Lower leg skin (tissue), 4 donors: Measurements from ENCODE around the gene TFF1. TPM values are rescaled to one million over a fixed set of nuclear protein-coding genes. Genes with fewer than 3 reads are reported as not detected.

Experiments
- DNase-seq, 2 donors: peaks; one replicate each; pipeline ENCODE4 v3.0.0-alpha.2; 2019; ENCODE audit warnings: low spot score in 2 of 2
- H3K4me3 ChIP-seq: fragments of 200-600 bp; sonication (generic); 2 replicates; pipeline ENCODE4 v1.5.1; 2017; ENCODE audit warnings: mild to moderate bottlenecking, low read depth; ENCODE audit not compliant: poor library complexity, severe bottlenecking
- POLR2A ChIP-seq, 2 donors: fragments of 450-650 bp; IDR thresholded peaks; one replicate each; pipeline ENCODE4 v1.6.1; 2016 to 2017; ENCODE audit warnings: antibody characterized with exemption in 2 of 2, mild to moderate bottlenecking in 1 of 2, moderate library complexity in 1 of 2
- WGBS, 2 donors: methylation state at CpG; one replicate each; pipeline ENCODE4 v1.1.5; 2018; 5-methylcytosine and 5-hydroxymethylcytosine counted together
- intact Hi-C: fragments of 100-400 bp; cut with DNase I; formaldehyde crosslinking; loops from one replicate; pipeline ENCODE4 v1.15.0; 2023; ENCODE audit warnings: low total_unique reads
- total RNA-seq, 4 donors: library from RNA; depleted of rRNA; stranded (reverse); fragments of >200 nt; gene quantifications; one replicate each; pipeline ENCODE4 v1.1.0, GENCODE V29; 2016
- TF ChIP-seq, protein P1 (sequence below), 3 donors: fragments of 450-650 bp; IDR thresholded peaks; one replicate each; pipeline ENCODE4 v1.5.1; 2016; ENCODE audit warnings: antibody characterized with exemption in 3 of 3, mild to moderate bottlenecking in 3 of 3, moderate library complexity in 2 of 3

Gene TFF1
- total RNA-seq, 4 donors from 2014 or later = not detected

DNA sequence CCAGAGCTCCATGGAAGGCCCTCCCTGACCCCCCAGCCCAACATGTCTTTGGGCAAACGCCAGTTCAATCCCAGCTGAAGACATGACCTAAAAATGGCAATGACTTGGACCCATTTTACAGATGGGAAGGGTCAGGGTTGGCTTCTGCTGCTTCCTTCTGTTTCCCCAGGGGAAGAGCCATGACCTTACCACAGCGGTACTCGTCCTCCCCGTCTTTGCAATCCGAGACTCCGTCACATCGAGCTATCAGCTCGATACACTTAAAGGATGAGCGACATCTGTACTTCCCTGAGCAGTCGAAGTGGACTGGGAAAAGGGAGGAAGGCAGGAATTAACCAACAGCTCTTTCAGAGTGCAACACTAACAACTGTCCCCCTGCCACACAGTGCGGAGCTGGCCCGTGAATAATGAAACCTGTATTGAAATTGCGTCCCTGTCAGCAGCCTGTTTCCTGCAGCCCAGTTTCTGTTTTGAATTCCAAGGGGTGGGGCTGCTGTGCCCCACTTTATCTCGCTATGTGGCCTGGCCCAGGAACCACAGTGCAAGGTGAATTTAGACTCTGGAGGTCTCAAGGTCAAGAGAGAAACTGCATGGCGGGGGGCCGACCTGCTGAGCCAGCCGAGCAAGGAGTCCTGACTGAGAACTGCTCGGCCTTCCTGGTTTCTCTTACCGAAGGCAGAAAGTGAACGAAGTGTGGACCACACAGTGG, 22.6 kb upstream of the TFF1 start:
- H3K4me3 ChIP-seq = no peak overlapping the region
- no peak for TF ChIP-seq POLR2A (IDR thresholded peaks at IDR 0.05)
- TF ChIP-seq, protein P1, sequence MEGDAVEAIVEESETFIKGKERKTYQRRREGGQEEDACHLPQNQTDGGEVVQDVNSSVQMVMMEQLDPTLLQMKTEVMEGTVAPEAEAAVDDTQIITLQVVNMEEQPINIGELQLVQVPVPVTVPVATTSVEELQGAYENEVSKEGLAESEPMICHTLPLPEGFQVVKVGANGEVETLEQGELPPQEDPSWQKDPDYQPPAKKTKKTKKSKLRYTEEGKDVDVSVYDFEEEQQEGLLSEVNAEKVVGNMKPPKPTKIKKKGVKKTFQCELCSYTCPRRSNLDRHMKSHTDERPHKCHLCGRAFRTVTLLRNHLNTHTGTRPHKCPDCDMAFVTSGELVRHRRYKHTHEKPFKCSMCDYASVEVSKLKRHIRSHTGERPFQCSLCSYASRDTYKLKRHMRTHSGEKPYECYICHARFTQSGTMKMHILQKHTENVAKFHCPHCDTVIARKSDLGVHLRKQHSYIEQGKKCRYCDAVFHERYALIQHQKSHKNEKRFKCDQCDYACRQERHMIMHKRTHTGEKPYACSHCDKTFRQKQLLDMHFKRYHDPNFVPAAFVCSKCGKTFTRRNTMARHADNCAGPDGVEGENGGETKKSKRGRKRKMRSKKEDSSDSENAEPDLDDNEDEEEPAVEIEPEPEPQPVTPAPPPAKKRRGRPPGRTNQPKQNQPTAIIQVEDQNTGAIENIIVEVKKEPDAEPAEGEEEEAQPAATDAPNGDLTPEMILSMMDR (IDR thresholded peaks at IDR 0.05) = no peak
- intact Hi-C loops = no loop called here
- WGBS, 2 donors = 78 to 81% methylated on average over 20 of the region's 20 CpGs
- DNase-seq = no peak

DNA sequence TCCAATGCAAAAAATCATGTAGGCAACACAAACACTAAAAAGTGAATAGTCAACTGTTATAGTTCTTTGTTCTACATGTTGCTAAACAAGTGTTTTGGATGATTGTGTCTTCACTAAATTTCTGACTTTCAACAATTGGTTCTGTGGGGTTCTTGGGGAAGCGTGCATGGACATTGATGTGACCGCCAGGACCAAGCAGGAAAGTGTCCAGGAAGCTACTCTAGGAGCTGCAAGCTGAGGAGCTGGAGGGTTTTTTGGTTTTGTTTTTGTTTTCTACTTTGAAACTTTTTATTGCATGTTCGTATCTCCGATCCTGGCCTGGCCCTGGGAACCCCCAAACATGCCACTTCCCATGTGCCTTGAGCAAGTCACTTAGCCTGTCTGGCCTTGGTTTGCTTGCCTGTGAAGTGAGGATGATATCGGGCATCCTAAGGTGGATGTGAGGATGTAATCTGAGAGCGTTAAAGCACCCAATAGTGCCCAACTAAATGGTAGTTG, 21.6 kb upstream of the TFF1 start:
- TF ChIP-seq POLR2A (IDR thresholded peaks at IDR 0.05) = no peak
- TF ChIP-seq, protein P1 (IDR thresholded peaks at IDR 0.05) = no peak
- intact Hi-C loops = no loop called here

DNA sequence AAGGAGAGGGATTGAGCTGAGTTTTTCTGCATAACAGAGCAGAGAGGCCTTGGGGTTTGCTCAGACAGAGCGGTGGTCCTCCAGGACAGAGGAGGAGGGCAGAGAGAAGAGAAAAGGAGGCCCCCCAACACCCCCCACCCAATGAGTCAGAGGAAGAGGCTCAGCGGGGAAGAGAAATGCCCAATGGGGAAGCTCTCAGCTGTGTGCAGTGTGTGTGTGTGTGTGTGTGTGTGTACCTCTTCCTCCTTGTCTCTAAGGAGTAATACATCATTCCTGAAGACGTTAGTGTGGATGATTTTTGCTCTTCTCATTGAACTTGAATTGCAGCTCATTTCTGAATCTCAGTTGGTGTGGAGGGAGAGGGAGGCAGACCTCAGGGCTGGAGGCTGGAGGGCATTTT, 20.8 kb upstream of the TFF1 start:
- no peak for TF ChIP-seq POLR2A (IDR thresholded peaks at IDR 0.05)
- intact Hi-C loops = no loop called here

More for the DNA sequence above, 21.6 kb upstream of the TFF1 start:
- no peak overlapping the region for H3K4me3 ChIP-seq
- no peak for DNase-seq
- 86 to 87% methylated on average over 6 of the region's 6 CpGs for WGBS, 2 donors

GRCh38 chr21:42386034-42386591, 19.8 kb upstream of the TFF1 start:
- no peak for DNase-seq
- 88 to 90% methylated on average over 11 of the region's 11 CpGs for WGBS, 2 donors
- intact Hi-C loops = no loop called here
- TF ChIP-seq POLR2A (IDR thresholded peaks at IDR 0.05) = no peak
- TF ChIP-seq, protein P1 (IDR thresholded peaks at IDR 0.05) = no peak
- no peak overlapping the region for H3K4me3 ChIP-seq

More for the DNA sequence above, 20.8 kb upstream of the TFF1 start:
- WGBS, 2 donors = 53 to 55% methylated on average over 3 of the region's 3 CpGs
- no peak overlapping the region for H3K4me3 ChIP-seq
- DNase-seq = no peak

GRCh38 chr21:42385619-42386018, 19.3 kb upstream of the TFF1 start:
- no peak overlapping the region for H3K4me3 ChIP-seq
- intact Hi-C loops = no loop called here
- no peak for DNase-seq
- no peak for TF ChIP-seq POLR2A (IDR thresholded peaks at IDR 0.05)
- TF ChIP-seq, protein P1 (IDR thresholded peaks at IDR 0.05) = no peak
- WGBS, 2 donors = 91 to 97% methylated on average over 5 of the region's 5 CpGs

GRCh38 chr21:42384989-42385388, 18.7 kb upstream of the TFF1 start:
- no peak for DNase-seq
- 85 to 89% methylated on average over 2 of the region's 2 CpGs for WGBS, 2 donors
- intact Hi-C loops = no loop called here
- no peak for TF ChIP-seq POLR2A (IDR thresholded peaks at IDR 0.05)
- TF ChIP-seq, protein P1 (IDR thresholded peaks at IDR 0.05) = no peak
- no peak overlapping the region for H3K4me3 ChIP-seq
